Stimulated activated CD4-positive, alpha-beta T cell treated with anti-CD3 and anti-CD28 coated beads, TNF-alpha, amount 100 ng/mL, for 1 hour (primary cell): ENCODE results near the gene ANKS1B.
"Not testable (repeated sequence)": the region's sequence is repeated elsewhere in the genome, so short reads cannot be mapped to it uniquely, and the experiment has no call there.

ENCODE experiments used
- DNase-seq, 3 donors: peaks; one replicate each; pipeline ENCODE4 v3.0.0-alpha.2; 2020; ENCODE audit warnings: low read depth in 3 of 3, low spot score in 1 of 3

The ANKS1B gene

DNA sequence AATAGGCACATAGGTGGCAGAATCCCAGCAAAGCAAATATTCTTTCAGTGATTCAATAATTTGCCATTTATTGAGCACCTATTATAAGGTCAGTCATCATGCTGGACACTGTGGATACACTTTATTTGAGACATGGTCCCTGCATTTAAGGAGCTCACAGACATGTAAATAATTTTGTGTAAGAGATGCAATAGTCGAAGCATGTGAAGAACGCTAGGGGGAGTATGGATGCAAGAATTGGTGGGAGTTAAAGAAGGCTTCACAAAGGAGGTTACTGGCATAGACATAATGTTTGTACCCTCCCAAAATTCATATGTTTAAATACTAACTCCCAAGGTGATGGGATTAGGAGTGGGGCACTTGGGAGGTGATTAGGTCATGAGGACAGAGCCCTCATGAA is 597.8 kb downstream of the ANKS1B start:
- no peak for DNase-seq

DNA sequence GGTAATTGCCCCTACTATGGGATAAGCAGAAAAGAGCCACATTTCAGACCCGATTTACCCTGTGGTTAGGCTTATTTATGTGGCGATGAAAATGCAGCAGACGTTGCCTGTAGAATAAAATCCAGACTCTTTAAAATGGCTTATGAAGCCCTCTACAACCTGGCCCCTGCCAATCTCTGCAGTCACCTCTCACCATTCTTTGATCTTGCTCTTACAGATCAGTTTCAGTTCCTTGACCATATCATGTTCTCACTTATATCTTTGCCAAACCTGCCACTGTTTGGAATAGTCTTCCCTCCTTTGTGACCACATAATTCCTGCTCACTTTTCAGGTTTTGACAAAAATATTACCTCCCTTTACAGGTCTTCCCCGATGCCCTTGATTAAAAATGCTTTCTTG is 601.5 kb downstream of the ANKS1B start:
- DNase-seq = no peak

DNA sequence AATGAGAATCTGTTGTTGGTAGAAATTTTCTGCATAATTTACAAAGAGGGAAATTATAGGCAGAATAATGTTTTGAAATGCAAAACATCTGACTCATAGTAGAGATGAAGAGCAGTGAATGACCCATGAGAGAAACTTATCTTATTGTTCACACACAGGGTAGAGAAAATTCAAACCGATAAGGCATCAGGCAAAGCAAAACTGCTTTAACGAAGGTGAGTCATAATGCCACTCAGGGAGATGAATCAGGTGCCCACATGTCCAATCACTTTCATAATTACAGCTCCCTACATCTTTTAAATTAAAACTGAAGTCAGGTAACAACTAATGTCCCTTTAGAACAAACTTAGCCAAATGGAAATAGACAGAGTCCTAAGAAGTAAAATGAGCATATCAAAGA is 602.7 kb downstream of the ANKS1B start:
- no peak for DNase-seq

DNA sequence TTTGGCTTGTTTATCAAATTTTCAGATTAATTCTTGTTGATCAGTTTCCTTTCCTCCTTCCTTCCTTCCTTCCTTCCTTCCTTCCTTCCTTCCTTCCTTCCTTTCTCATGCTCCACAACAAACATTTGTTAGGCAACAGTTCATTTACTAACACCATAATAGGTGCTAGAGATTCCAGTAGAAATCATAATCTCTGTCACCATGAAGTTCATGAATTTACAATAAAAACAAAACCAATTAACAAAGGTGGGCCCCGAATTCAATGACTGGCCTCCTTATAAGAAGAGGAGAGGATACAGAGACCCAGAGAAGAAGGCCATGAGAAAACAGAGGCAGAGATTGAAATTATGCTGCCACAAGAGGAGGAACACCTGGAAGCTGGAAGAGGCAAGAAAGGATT is 604.0 kb downstream of the ANKS1B start:
- DNase-seq = no peak

DNA sequence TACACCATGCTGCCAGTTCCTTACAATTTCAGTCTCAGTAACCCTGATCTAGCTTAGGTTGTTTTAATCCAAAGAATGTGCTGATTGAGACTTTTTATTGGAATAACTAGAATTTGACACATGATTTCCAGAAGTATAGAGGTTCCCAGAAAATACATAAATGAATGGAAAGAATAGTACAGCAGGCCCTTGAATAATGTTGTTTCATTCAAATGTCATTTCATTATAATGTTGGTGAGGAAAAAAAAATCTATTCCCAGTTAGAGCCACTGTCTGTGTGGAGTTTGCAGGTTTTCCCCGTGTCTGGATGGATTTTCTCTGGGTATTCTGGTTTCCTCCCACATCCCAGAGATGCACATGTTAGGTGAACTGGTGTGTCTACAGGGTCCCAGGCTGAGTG is 610.7 kb downstream of the ANKS1B start:
- DNase-seq = no peak

- DNase-seq = no peak
These were observed 612.3 kb downstream of the ANKS1B start for GRCh38 chr12:99372257-99372920.

GRCh38 chr12:99370421-99371138 is 614.2 kb downstream of the ANKS1B start:
- DNase-seq = no peak

DNA sequence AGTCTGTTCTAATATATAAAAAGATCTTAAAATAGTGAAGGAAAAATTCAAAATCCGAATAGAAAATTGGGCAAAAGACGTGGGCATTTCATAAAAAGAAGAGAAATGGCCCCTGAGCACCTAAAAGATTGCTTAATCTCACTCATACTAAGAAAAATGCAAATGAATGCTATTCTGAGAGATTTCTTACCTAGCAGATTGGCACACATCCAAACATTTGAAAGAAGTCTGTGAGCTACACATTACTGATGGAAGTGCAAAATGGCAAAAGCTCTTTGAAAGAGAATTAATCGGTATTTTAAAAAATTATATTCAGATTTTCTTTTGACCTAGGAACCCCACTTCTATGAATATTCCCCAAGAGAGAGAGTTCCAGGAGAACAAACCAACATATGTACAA is 617.6 kb downstream of the ANKS1B start:
- no peak for DNase-seq

DNA sequence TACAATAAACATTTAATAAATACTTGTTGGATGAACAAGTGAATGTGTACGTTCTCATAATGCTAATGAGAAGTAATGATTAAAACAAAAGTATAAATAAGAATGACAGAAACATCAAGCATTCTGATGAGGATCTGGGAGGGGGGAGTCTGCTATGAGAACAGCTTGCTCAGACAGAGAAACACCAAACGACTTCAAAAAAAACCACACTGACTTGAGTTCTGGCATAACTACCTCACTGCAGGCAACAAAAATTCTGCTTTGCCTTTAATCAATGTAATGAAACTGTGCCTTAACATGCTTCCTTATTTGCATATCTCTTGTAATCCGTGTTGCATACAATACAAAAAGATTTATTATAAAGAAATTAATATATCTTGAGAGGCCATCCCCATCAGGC is 632.5 kb downstream of the ANKS1B start:
- no peak for DNase-seq

GRCh38 chr12:99343960-99344359 is 640.8 kb downstream of the ANKS1B start:
- DNase-seq = no peak

GRCh38 chr12:99339663-99340062 is 645.1 kb downstream of the ANKS1B start:
- no peak for DNase-seq

- DNase-seq = no peak
These were observed 650.3 kb downstream of the ANKS1B start for GRCh38 chr12:99334285-99335056.

GRCh38 chr12:99332936-99333591 is 651.7 kb downstream of the ANKS1B start:
- no peak for DNase-seq

- DNase-seq = no peak
These were observed 654.5 kb downstream of the ANKS1B start for GRCh38 chr12:99330216-99330615.

- not testable (repeated sequence) for DNase-seq
These were observed 663.5 kb downstream of the ANKS1B start for GRCh38 chr12:99321210-99321609.

GRCh38 chr12:99311373-99311772 is 673.4 kb downstream of the ANKS1B start:
- DNase-seq = no peak

DNA sequence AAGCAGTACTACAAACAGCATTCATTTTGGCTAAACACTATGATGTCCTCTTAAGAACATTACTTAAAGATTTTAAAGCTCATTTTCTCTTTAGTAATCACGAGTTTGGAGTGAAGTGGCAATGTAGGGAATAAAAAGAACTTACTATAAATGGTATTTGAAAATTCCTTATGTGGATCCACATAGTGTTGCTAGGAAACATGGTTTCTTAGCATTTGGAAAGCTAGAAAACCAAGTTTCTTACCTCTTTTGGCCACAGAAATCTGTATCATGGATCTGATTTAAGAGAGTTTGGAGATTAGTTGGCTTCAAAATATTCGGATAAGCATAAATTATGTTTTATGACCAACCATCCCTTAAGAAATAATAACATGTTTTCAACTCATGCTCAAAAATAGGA is 674.9 kb downstream of the ANKS1B start:
- DNase-seq = no peak

- no peak for DNase-seq
These were observed 681.9 kb downstream of the ANKS1B start for GRCh38 chr12:99302874-99303273.

GRCh38 chr12:99287136-99287535 is 697.6 kb downstream of the ANKS1B start:
- no peak for DNase-seq

DNA sequence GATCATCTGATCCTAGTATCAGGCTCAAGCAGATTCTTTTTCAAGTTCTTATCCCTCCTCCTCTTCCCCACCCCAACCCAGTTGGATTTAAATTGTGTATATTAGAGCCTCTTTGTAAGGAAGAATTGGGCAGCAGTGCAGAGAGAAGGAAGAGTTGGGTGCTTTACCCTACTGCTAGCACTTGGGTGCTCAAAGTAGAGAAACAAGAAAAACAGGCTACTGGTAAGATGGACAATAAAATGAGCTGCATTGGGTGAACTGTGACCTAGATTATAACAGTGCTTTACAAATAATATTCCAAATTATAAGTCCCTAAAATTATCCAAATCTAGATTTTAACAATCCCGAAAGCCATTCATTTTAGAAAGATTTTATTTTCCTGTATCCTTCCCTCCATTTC is 700.6 kb downstream of the ANKS1B start:
- DNase-seq = no peak

- DNase-seq = no peak
These were observed 702.1 kb downstream of the ANKS1B start for GRCh38 chr12:99282624-99283023.

DNA sequence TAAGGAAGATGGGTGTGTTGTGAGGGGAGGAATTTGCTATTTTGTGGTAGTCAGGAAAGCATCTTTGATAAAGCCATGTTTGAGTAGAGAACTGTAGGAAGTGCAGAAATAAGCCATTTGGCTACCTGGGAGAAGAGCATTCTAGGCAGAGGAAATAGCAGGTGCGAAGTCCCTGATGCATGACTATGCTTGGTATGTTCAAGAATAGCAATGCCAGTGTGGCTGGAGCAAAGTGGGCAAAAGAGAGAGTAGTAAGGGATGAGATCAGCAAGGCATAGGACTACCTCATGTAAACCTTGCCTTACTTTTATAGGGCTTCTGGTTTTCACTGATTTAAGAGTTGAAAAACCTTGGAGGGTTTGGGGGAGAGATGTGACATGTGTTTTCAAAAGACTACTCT is 702.6 kb downstream of the ANKS1B start:
- no peak for DNase-seq
